IPS DF 19.7 (cell line): ENCODE measurements around the gene PPFIBP1.
"Not testable (repeated sequence)": the region's sequence is repeated elsewhere in the genome, so short reads cannot be mapped to it uniquely, and the experiment has no call there.

Source experiments
- DNase-seq: peaks from one replicate; pipeline ENCODE4 v3.0.0-alpha.2; 2013; ENCODE audit warnings: low read depth, low spot score

Gene PPFIBP1

GRCh38 chr12:27591698-27592097 lies 67.7 kb downstream of the PPFIBP1 start:
- not testable (repeated sequence) for DNase-seq

DNA sequence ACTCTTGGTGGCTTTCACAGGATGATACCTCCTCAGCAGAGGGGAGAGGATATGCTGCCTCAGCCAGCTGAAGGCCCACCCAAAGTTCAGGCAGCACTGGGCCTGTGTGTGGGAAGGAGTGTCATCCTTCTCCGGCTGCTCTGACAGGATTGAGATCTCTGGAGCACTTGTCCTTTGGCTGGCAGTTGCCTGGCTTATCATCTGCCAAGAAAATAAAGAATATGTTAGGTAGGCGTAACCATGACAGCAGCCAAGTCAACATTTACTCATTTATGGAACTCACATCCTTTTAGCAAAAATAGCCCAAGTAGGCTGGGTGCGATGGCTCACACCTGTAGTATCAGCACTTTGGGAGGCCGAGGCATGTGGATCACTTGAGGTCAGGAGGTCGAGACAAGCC lies 68.5 kb downstream of the PPFIBP1 start:
- no peak for DNase-seq

- DNase-seq: no peak
These were observed 69.3 kb downstream of the PPFIBP1 start for GRCh38 chr12:27593266-27593665.

GRCh38 chr12:27595231-27595642 lies 71.2 kb downstream of the PPFIBP1 start:
- no peak for DNase-seq

GRCh38 chr12:27598866-27599265 lies 74.9 kb downstream of the PPFIBP1 start:
- not testable (repeated sequence) for DNase-seq

GRCh38 chr12:27601056-27601828 lies 77.2 kb downstream of the PPFIBP1 start:
- not testable (repeated sequence) for DNase-seq

- DNase-seq: no peak
These were observed 78.5 kb downstream of the PPFIBP1 start for GRCh38 chr12:27602516-27602915.

DNA sequence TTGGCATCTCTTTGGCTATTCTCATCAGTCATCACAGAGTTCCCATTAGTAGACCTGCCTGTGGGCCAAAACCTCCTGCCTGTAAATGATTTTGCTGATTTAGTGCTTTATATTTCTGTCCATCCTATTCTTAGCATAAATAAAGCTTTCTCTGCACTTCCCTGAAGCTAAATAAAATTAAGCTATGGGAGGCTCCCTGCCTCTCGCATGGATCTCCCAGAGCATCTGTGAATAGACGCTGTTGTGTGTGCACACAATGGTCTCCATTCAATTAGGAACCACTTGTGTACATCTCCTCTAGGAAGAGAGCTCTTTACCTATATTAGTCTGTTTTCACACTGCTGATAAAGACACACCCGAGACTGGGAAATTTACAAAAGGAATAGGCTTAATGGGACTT lies 80.4 kb downstream of the PPFIBP1 start:
- DNase-seq: no peak

- no peak for DNase-seq
These were observed 83.0 kb downstream of the PPFIBP1 start for GRCh38 chr12:27606986-27607385.

- no peak for DNase-seq
These were observed 83.6 kb downstream of the PPFIBP1 start for GRCh38 chr12:27607591-27607990.

GRCh38 chr12:27608890-27609289 lies 84.9 kb downstream of the PPFIBP1 start:
- no peak for DNase-seq

DNA sequence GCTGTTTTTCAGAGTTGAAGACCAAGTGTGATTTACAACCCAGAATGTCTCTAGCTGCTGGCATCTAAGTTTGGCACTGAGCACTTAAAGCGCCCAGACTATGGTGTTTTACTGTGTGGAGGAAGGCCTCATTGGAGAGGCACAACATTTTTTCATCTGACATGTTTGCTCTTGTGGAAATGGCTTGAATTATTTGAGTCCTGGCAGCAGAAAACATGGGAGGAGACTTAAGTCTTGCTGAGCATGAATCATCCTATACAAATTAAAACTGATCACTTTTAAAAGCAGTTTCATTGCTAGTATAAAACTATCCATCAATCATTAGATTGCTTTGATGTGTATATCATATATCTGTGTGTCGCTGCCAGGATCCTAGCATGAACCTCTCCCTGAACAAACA lies 86.4 kb downstream of the PPFIBP1 start:
- DNase-seq: no peak

DNA sequence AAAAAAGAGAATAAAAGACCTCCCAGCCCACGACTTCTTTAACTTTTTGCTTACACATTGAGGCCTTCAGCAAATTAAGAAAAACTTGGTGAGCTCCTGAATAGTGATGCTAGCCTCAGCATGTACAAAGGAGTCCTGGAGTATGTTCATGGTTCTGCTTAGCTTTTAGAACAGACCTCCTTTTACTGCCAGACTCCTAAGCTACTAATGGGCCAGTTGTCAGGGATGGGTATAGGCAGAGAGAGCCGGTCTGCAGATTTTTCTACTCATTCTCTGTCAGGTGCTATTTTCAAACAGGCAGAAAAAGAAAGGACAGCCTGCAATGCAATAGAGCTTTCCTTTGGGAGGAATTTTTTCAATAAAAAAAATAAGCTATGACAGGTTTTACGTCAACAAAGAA lies 90.4 kb downstream of the PPFIBP1 start:
- no peak for DNase-seq

GRCh38 chr12:27614866-27615265 lies 90.9 kb downstream of the PPFIBP1 start:
- no peak for DNase-seq

- no peak for DNase-seq
These were observed 91.4 kb downstream of the PPFIBP1 start for GRCh38 chr12:27615331-27615891.

DNA sequence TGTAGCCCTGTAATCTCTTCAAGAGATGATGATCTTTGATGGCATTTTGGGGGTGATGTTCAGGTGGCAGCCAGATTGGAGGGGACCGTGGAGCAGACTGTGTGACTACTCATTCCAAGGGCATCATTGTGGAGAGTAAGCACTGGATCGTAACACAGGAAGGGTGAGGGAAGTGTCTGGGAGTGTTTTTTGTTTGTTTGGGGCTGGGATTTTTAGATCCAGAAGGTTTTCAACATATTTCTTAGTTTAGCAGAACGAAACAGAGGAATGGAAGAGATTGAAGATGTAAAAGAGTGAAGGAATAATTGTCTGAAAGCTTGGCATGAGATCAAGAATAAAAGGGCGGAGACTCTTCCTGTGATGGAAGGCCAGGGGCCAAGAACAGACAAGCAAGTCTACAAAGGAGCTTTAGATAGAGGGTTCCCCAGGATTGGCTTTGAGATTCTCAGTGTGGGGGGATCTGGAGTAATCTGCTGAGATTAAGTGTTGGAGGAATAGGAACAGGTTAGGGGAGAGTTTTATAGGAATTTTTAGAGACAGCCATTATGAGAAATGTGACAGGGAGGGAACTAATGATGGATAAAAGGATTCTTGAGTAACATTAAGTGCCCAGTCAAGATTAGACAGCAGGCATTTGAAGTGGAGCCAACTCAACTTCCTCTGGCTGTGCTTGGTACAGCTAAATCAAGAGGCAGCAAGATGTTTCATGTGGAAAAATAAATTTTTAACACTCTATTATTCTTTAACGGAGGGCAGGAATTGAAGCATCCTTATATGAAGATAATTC lies 92.5 kb downstream of the PPFIBP1 start:
- DNase-seq: no peak

DNA sequence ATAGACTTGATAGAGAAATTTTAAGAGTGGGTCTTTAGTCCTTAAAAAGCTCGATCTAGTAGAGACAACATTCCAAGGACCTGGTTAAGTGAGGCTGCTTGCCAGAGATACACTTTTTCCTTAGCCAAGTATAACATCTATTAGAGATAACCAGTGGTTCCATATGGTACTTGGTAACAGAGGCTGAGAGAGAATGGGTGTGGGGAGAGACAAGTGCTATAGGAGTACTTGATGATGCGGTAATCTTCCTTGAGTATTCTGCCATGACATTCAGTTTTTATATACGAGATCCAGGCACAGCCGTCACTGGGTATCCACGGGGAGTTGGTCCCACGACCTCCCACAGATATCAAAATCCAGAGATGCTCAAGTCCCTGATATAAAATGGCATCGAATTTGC lies 94.8 kb downstream of the PPFIBP1 start:
- DNase-seq: no peak

- no peak for DNase-seq
These were observed 95.3 kb downstream of the PPFIBP1 start for GRCh38 chr12:27619308-27619707.

GRCh38 chr12:27620121-27620520 lies 96.1 kb downstream of the PPFIBP1 start:
- no peak for DNase-seq

- no peak for DNase-seq
These were observed 98.6 kb downstream of the PPFIBP1 start for GRCh38 chr12:27622436-27623195.

DNA sequence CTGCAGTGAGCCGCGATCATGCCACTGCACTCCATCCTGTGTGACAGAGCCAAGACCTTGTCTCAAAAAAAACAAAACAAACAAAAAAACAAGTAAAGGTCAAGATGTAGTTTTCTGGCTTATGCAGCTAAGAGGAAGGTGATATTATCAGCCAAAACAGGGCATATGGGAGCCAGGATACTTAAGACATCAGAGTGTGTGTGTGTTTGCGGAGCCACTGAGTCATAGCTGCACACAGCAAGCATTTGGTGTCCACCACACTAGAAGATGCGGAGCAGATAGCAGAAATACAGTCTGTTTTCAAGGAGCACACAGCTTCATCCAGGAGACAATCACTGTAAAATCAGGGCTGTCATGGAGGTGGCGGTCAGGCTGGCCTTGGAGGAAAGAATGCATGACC lies 99.6 kb downstream of the PPFIBP1 start:
- no peak for DNase-seq

- no peak for DNase-seq
These were observed 100.6 kb downstream of the PPFIBP1 start for GRCh38 chr12:27624586-27624985.
